ENCODE measurements around the gene TFB1M.
"Not testable (repeated sequence)": the region's sequence is repeated elsewhere in the genome, so short reads cannot be mapped to it uniquely, and the experiment has no call there.

The TFB1M gene

DNA sequence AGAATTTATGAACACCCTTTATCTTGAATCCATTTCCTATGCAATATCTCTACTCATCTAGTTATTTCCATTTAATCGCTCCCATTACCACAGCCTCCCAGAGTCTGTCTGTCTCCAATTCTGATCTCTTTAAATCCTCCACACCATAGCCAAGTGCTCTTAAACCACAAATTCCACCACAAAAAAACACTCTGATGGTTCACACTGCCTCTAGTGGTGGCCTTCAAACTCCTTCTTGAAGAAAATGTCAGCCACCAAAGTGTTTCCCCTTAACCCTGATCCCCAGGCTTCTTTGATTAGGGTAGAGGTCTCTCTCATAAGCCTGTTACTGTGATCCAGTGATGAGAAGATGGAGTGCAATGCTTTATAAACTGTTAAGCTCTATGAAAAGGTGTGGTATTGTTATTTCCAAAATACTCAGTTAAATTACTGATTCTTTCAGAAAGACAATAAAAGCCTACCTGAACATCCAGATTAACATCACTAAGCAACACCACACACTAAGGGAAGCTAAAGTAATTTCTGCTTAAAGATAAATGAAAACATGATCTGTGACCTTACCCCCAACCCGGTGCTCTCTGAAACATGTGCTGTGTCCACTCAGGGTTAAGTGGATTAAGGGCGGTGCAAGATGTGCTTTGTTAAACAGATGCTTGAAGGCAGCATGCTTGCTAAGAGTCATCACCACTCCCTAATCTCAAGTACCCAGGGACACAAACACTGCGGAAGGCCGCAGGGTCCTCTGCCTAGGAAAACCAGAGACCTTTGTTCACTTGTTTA is 46.0 kb downstream of the TFB1M start:
- H3K36me3 ChIP-seq (ENCODE audit: control insufficient read depth in 5 of 5, insufficient read depth in 5 of 5, low read length in 5 of 5): peaks cover 0 to 18% (median 0%) of the 10 kb centered on the region in 5 donors
- H3K4me3 ChIP-seq (ENCODE audit: low read depth in 1 of 5, low read length in 5 of 5); H3K27me3 ChIP-seq (ENCODE audit: control insufficient read depth in 5 of 5, insufficient read depth in 4 of 5, low read length in 5 of 5); H3K9ac ChIP-seq (ENCODE audit: low read length in 5 of 5); H3K4me1 ChIP-seq (ENCODE audit: control insufficient read depth in 5 of 5, insufficient read depth in 5 of 5, low read length in 5 of 5); H3K9me3 ChIP-seq (ENCODE audit: control insufficient read depth in 5 of 5, low read length in 5 of 5); H3K27ac ChIP-seq (ENCODE audit: low read depth, low read length): not testable (repeated sequence)

DNA sequence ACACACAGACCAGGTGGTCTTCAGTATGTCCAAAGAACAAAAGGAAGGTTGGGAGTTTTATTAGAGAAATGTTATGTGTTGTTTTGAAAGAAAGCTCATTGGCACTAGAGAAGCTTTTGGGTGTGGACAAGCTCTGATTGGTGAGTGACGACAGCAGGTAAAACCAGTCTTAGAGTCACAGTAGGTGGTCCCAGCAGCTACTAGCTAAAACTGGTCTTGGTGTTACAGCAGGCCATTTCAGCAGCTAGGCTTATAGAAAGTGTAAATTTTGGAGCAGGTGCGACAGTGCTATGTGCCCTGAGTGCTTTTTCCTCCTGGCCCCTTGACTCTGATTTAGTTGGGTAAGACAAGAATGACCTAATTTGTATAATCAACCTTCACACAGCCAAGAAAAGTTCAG is 46.9 kb downstream of the TFB1M start:
- Histone ChIP-seq H3K27ac (ENCODE audit: low read depth, low read length) (no peak overlapping the region), H3K27me3 (ENCODE audit: control insufficient read depth in 5 of 5, insufficient read depth in 4 of 5, low read length in 5 of 5) (no peaks in the 10 kb centered on the region), H3K36me3 (ENCODE audit: control insufficient read depth in 5 of 5, insufficient read depth in 5 of 5, low read length in 5 of 5) (peaks cover 0 to 18% (median 0%) of the 10 kb centered on the region in 5 donors), H3K9me3 (ENCODE audit: control insufficient read depth in 5 of 5, low read length in 5 of 5) (no peaks in the 10 kb centered on the region), H3K9ac (ENCODE audit: low read length in 5 of 5) (no peak overlapping the region), H3K4me3 (ENCODE audit: low read depth in 1 of 5, low read length in 5 of 5) (no peak overlapping the region), H3K4me1 (ENCODE audit: control insufficient read depth in 5 of 5, insufficient read depth in 5 of 5, low read length in 5 of 5) (peaks cover 0 to 1% (median under 1%) of the 10 kb centered on the region in 5 donors)

DNA sequence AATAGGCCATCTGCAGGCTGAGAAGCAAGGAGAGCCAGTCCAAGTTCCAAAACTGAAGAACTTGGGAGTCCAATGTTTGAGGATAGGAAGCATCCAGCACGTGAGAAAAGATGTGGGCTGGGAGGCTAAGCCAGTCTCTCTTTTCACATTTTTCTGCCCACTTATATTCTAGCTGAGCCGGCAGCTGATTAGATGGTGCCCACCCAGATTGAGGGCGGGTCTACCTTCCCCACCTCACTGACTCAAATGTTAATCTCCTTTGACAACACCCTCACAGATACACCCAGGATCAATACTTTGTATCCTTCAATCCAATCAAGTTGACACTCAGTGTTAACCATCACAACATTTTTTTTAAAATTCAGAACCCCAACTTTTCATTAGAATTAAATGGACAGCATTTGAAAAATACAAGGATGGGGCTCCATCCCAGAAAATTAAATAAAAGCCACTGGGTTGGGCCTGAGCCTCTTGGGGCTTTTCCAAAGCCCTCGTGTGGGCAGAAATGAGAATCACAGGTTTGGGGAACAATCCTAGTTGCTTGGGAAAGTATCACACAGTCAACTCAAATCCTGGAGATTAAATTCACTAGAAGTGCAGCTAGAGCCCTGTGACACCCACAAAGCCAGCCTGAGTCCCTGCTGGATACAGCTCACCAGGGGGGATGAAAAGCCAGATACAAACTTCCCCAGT is 48.3 kb downstream of the TFB1M start:
- H3K36me3 ChIP-seq (ENCODE audit: control insufficient read depth in 5 of 5, insufficient read depth in 5 of 5, low read length in 5 of 5): peaks cover 0 to 18% (median 0%) of the 10 kb centered on the region in 5 donors
- no peak overlapping the region for H3K4me3 ChIP-seq (ENCODE audit: low read depth in 1 of 5, low read length in 5 of 5)
- H3K27ac ChIP-seq (ENCODE audit: low read depth, low read length): no peak overlapping the region
- H3K4me1 ChIP-seq (ENCODE audit: control insufficient read depth in 5 of 5, insufficient read depth in 5 of 5, low read length in 5 of 5): no peaks in the 10 kb centered on the region
- no peaks in the 10 kb centered on the region for H3K9me3 ChIP-seq (ENCODE audit: control insufficient read depth in 5 of 5, low read length in 5 of 5)
- H3K27me3 ChIP-seq (ENCODE audit: control insufficient read depth in 5 of 5, insufficient read depth in 4 of 5, low read length in 5 of 5): no peaks in the 10 kb centered on the region
- H3K9ac ChIP-seq (ENCODE audit: low read length in 5 of 5): no peak overlapping the region

DNA sequence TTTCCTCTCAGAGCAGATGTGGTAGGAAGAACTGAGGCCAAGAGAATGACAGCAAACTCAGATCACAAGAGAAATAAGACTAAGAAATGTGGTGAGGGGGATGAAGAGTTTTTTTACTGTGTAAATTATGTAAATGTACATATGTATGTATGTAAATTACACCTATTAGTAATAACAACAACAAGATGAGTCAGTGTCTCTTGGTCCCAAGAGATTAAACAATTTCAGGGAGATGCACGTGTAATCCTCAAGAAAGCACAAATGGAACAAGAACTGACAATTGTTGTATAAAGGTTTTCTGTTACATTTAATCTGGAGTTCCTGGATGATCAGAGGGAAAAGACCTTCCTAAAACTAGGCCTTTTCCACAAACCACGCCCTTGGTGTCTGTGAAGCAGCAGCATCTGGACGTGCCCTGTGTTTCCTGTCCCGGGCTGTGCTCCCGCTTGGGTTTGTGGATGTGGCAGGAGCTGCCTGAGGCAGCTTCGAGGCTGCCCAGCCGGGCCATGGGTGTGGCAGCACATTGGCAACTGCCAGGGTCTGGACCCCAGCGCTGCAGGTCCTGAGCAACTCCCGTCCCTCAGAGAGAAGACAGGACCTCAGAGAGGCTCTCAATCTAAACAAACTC is 49.5 kb downstream of the TFB1M start:
- no peaks in the 10 kb centered on the region for H3K9me3 ChIP-seq (ENCODE audit: control insufficient read depth in 5 of 5, low read length in 5 of 5)
- H3K4me3 ChIP-seq (ENCODE audit: low read depth in 1 of 5, low read length in 5 of 5): no peak overlapping the region

DNA sequence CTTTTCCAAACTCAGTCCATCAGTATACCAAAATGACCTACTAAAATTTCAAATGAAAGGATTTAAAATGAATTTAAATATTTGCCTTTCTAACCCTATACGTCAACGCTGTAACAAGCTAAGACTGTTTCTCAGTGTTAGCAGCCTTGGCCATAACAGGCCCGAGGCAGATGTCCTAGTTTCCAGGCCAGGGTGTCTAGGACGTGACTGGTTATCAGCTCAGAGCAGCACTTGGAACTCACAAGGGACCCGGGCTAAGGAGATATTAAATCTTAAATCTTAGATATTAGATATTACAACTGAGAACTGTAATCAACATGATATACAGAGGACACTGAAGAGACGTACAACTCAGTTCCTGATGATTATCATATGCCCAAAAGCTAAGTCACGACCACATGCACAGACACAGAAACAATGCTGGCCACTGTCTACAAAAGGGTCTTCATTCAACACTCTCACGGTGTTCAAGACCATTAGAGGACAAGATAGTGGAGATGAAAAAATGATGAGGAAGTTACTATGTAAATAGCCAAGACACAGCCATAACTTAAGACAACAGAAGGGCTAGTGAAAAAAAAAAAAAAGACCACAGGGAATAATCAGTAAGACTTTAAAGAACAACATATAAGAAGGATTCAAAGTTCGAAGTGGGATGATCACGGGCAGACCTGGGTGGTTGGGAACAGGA is 50.8 kb downstream of the TFB1M start, which contains the start of gene CLDN20:
TSS of gene CLDN20 (plus strand) at position 641 of the 691 bp plus-strand sequence. CDS start 11,707 bp downstream, outside the sequence.
- no peaks in the 10 kb centered on the region for H3K4me1 ChIP-seq (ENCODE audit: control insufficient read depth in 5 of 5, insufficient read depth in 5 of 5, low read length in 5 of 5)
- no peaks in the 10 kb centered on the region for H3K9me3 ChIP-seq (ENCODE audit: control insufficient read depth in 5 of 5, low read length in 5 of 5)
- H3K27ac ChIP-seq (ENCODE audit: low read depth, low read length): no peak within 1 kb of the TSS
- H3K36me3 ChIP-seq (ENCODE audit: control insufficient read depth in 5 of 5, insufficient read depth in 5 of 5, low read length in 5 of 5): peaks cover 0 to 33% (median 18%) of the 10 kb centered on the region in 5 donors
- H3K27me3 ChIP-seq (ENCODE audit: control insufficient read depth in 5 of 5, insufficient read depth in 4 of 5, low read length in 5 of 5): no peaks in the 10 kb centered on the region
- no peak within 1 kb of the TSS for H3K4me3 ChIP-seq (ENCODE audit: low read depth in 1 of 5, low read length in 5 of 5)
- no peak within 1 kb of the TSS for H3K9ac ChIP-seq (ENCODE audit: low read length in 5 of 5)

More for the DNA sequence above, 49.5 kb downstream of the TFB1M start:
- Histone ChIP-seq H3K27me3 (ENCODE audit: control insufficient read depth in 5 of 5, insufficient read depth in 4 of 5, low read length in 5 of 5) (no peaks in the 10 kb centered on the region), H3K4me1 (ENCODE audit: control insufficient read depth in 5 of 5, insufficient read depth in 5 of 5, low read length in 5 of 5) (no peaks in the 10 kb centered on the region), H3K9ac (ENCODE audit: low read length in 5 of 5) (no peak overlapping the region), H3K36me3 (ENCODE audit: control insufficient read depth in 5 of 5, insufficient read depth in 5 of 5, low read length in 5 of 5) (peaks cover 0 to 21% (median 6%) of the 10 kb centered on the region in 5 donors), H3K27ac (ENCODE audit: low read depth, low read length) (no peak overlapping the region)

DNA sequence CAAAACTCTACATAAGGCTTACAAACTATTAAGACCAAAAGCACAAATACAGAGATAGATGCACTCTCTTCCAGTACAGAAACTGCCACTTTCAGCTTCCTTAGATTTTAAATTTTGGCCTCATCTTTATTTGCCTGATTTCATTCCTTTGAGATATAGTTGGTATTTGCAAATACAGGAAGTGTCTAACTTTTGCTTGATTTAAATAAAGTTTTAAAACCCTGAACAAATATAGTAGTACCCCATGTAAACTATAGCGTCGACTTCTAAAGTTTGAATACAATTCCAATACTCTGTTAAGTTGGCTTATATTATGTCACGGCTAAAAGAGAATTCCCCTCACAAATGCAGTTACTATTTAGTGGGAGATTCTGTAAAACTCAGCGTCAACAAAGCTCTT is 51.6 kb downstream of the TFB1M start:
- H3K27ac ChIP-seq (ENCODE audit: low read depth, low read length): no peak overlapping the region
- no peaks in the 10 kb centered on the region for H3K4me1 ChIP-seq (ENCODE audit: control insufficient read depth in 5 of 5, insufficient read depth in 5 of 5, low read length in 5 of 5)
- H3K36me3 ChIP-seq (ENCODE audit: control insufficient read depth in 5 of 5, insufficient read depth in 5 of 5, low read length in 5 of 5): peaks cover 0 to 40% (median 18%) of the 10 kb centered on the region in 5 donors
- H3K27me3 ChIP-seq (ENCODE audit: control insufficient read depth in 5 of 5, insufficient read depth in 4 of 5, low read length in 5 of 5): no peaks in the 10 kb centered on the region
- no peak overlapping the region for H3K4me3 ChIP-seq (ENCODE audit: low read depth in 1 of 5, low read length in 5 of 5)
- no peaks in the 10 kb centered on the region for H3K9me3 ChIP-seq (ENCODE audit: control insufficient read depth in 5 of 5, low read length in 5 of 5)
- no peak overlapping the region for H3K9ac ChIP-seq (ENCODE audit: low read length in 5 of 5)

DNA sequence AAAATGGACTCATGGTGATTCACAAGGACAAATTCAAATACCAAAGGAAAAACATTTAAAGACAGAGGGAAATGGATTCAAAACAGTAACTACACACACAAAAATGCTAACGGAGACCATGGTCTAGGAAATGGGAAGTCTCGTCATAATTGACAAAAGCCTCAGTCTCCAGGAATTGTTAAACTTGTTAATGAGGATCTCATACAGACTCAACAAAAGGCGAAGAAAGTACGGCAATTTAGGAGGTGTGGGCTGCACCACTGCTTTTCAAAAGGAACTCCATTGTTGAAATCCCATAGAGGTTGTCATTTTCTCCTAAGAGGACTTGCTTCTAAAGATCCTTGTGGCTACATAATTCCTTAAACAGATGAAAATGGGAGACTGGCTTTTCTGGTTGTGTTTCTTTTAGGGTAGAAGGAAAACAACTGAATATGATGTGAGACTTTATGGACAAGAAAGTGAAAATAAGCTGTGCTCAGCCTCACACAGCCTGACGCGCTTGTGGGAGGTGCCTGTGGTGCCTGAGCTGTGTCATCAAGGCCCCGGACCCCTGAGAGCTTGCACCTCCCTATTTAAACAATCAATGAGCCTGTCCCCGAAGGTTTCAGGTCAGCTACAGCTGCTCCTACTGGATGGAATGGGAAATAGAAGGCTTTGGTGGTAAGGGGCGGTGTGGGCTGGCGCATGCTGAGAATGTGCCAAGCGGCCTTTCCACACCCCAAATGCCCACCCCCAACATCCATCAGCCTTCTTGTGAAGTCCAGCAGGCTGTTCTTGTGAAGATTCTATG is 53.0 kb downstream of the TFB1M start:
- peak overlapping the region in 1 of 5 donors; percentile 7 for H3K9ac ChIP-seq (ENCODE audit: low read length in 5 of 5)
- H3K4me1 ChIP-seq (ENCODE audit: control insufficient read depth in 5 of 5, insufficient read depth in 5 of 5, low read length in 5 of 5): no peaks in the 10 kb centered on the region
- H3K9me3 ChIP-seq (ENCODE audit: control insufficient read depth in 5 of 5, low read length in 5 of 5): no peaks in the 10 kb centered on the region
- no peak overlapping the region for H3K27ac ChIP-seq (ENCODE audit: low read depth, low read length)
- H3K36me3 ChIP-seq (ENCODE audit: control insufficient read depth in 5 of 5, insufficient read depth in 5 of 5, low read length in 5 of 5): peaks cover 2 to 49% (median 27%) of the 10 kb centered on the region in 5 donors
- H3K27me3 ChIP-seq (ENCODE audit: control insufficient read depth in 5 of 5, insufficient read depth in 4 of 5, low read length in 5 of 5): no peaks in the 10 kb centered on the region
- H3K4me3 ChIP-seq (ENCODE audit: low read depth in 1 of 5, low read length in 5 of 5): no peak overlapping the region

DNA sequence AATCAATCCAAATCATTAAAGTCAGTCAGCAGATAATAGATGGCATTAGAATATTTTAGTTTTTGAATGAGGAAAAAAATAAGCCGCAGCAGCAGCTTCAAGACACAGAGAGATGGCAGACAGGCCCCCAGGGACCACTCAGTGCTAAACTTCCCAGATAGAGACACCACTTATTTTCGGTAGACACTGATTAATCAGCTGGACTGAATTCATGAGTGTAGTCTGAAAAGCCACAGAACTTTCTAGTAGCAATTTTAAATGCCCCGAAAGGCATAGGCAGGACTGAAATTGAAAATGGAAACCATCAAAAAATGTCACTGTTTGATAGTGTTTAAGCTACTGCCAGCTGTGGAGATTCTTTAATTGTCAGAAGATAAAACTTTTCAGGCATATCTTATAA is 53.6 kb downstream of the TFB1M start:
- Histone ChIP-seq H3K27me3 (ENCODE audit: control insufficient read depth in 5 of 5, insufficient read depth in 4 of 5, low read length in 5 of 5) (no peaks in the 10 kb centered on the region), H3K4me1 (ENCODE audit: control insufficient read depth in 5 of 5, insufficient read depth in 5 of 5, low read length in 5 of 5) (no peaks in the 10 kb centered on the region), H3K9ac (ENCODE audit: low read length in 5 of 5) (no peak overlapping the region), H3K4me3 (ENCODE audit: low read depth in 1 of 5, low read length in 5 of 5) (no peak overlapping the region), H3K36me3 (ENCODE audit: control insufficient read depth in 5 of 5, insufficient read depth in 5 of 5, low read length in 5 of 5) (peaks cover 4 to 52% (median 32%) of the 10 kb centered on the region in 5 donors), H3K27ac (ENCODE audit: low read depth, low read length) (no peak overlapping the region), H3K9me3 (ENCODE audit: control insufficient read depth in 5 of 5, low read length in 5 of 5) (no peaks in the 10 kb centered on the region)

DNA sequence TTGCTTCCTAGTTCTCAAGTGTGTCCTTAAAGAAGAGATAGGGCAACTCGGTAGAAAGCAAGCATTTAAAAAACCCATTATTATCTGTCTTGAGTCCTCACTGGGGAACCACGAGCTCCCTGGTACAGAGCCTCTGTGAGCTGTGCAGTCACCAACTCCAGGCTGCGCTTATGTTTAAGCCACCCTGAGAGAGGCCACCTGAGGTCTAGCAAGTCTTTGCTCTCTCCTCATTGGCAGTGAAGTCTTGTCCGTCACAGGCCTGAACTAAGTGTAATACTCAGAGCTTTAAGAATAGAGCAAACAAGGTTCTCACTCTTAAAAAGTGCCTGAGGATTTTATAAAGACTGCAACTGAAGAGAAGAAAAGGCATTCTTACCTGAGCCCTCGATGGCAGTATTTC is 54.4 kb downstream of the TFB1M start:
- no peak overlapping the region for H3K9ac ChIP-seq (ENCODE audit: low read length in 5 of 5)
- no peaks in the 10 kb centered on the region for H3K9me3 ChIP-seq (ENCODE audit: control insufficient read depth in 5 of 5, low read length in 5 of 5)
- no peak overlapping the region for H3K4me3 ChIP-seq (ENCODE audit: low read depth in 1 of 5, low read length in 5 of 5)

More for the DNA sequence above, 54.4 kb downstream of the TFB1M start:
- Histone ChIP-seq H3K27ac (ENCODE audit: low read depth, low read length) (no peak overlapping the region), H3K4me1 (ENCODE audit: control insufficient read depth in 5 of 5, insufficient read depth in 5 of 5, low read length in 5 of 5) (no peaks in the 10 kb centered on the region), H3K36me3 (ENCODE audit: control insufficient read depth in 5 of 5, insufficient read depth in 5 of 5, low read length in 5 of 5) (peaks cover 4 to 52% (median 34%) of the 10 kb centered on the region in 5 donors), H3K27me3 (ENCODE audit: control insufficient read depth in 5 of 5, insufficient read depth in 4 of 5, low read length in 5 of 5) (no peaks in the 10 kb centered on the region)
